Ascending aorta (tissue), 2 donors: ENCODE data around the gene NMUR2. TPM values are rescaled to one million over a fixed set of nuclear protein-coding genes. Genes with fewer than 3 reads are reported as not detected.

ENCODE experiments used
- DNase-seq, 2 donors: peaks; one replicate each; pipeline ENCODE4 v3.0.0-alpha.2; 2019; ENCODE audit warnings: low spot score in 2 of 2
- H3K27ac ChIP-seq, 2 donors: fragments of 200-600 bp; sonication (generic); one replicate each; pipeline ENCODE4 v1.5.1; 2016 to 2017; ENCODE audit warnings: mild to moderate bottlenecking in 1 of 2
- H3K27me3 ChIP-seq: fragments of 200-600 bp; sonication (generic); one replicate; pipeline ENCODE4 v1.5.1; 2017
- H3K36me3 ChIP-seq, 2 donors: fragments of 200-600 bp; sonication (generic); one replicate each; pipeline ENCODE4 v1.5.1; 2016
- H3K4me1 ChIP-seq, 2 donors: fragments of 200-600 bp; sonication (generic); one replicate each; pipeline ENCODE4 v1.5.1; 2016 to 2017; ENCODE audit warnings: mild to moderate bottlenecking in 1 of 2
- H3K4me3 ChIP-seq, 2 donors: fragments of 200-600 bp; sonication (generic); one replicate each; pipeline ENCODE4 v1.5.1; 2016 to 2017; ENCODE audit warnings: mild to moderate bottlenecking in 1 of 2
- H3K9me3 ChIP-seq, 2 donors: fragments of 200-600 bp; sonication (generic); one replicate each; pipeline ENCODE4 v1.5.1; 2016
- CTCF ChIP-seq, 3 experiments: fragments of 200-600 bp in 2 of 3; fragments of 450-650 bp in 1 of 3; sonication (generic) in 2 of 3; IDR thresholded peaks; one replicate each; pipeline ENCODE4 v1.5.1; 2016 to 2019; ENCODE audit warnings: antibody characterized with exemption in 3 of 3, mild to moderate bottlenecking in 1 of 3, moderate library complexity in 1 of 3
- intact Hi-C: fragments of 100-400 bp; cut with DNase I; formaldehyde crosslinking; loops from one replicate; pipeline ENCODE4 v1.15.1; 2023
- total RNA-seq: library from RNA; depleted of rRNA; stranded (reverse); fragments of >200 nt; gene quantifications from one replicate; pipeline ENCODE4 v1.1.0, GENCODE V29; 2016

NMUR2 gene
- total RNA-seq, 1 donor from 2014 or later, result not detected

- Histone ChIP-seq H3K4me3 (no peak overlapping the region), H3K36me3 (no peaks in the 10 kb centered on the region), H3K27ac (no peak overlapping the region), H3K9me3 (no peaks in the 10 kb centered on the region), H3K4me1 (no peaks in the 10 kb centered on the region), H3K27me3 (no peaks in the 10 kb centered on the region)
- intact Hi-C loops, result no loop called here
- DNase-seq, result no peak
- TF ChIP-seq CTCF (IDR thresholded peaks at IDR 0.05), result no peak
Observed at GRCh38 chr5:152425083-152425482, 20.0 kb upstream of the NMUR2 start.

- no peak overlapping the region for H3K4me3 ChIP-seq
- no peaks in the 10 kb centered on the region for H3K4me1 ChIP-seq
- H3K9me3 ChIP-seq, result no peaks in the 10 kb centered on the region
- no peak overlapping the region for H3K27ac ChIP-seq
- DNase-seq, result no peak
- TF ChIP-seq CTCF (IDR thresholded peaks at IDR 0.05), result no peak
- intact Hi-C loops, result no loop called here
- H3K27me3 ChIP-seq, result no peaks in the 10 kb centered on the region
- no peaks in the 10 kb centered on the region for H3K36me3 ChIP-seq
Observed at GRCh38 chr5:152424501-152424900, 19.4 kb upstream of the NMUR2 start.

- no peaks in the 10 kb centered on the region for H3K4me1 ChIP-seq
- DNase-seq, result no peak
- no peak for TF ChIP-seq CTCF (IDR thresholded peaks at IDR 0.05)
- H3K4me3 ChIP-seq, result no peak overlapping the region
- H3K36me3 ChIP-seq, result no peaks in the 10 kb centered on the region
- intact Hi-C loops, result no loop called here
- no peaks in the 10 kb centered on the region for H3K27me3 ChIP-seq
- H3K27ac ChIP-seq, result no peak overlapping the region
- H3K9me3 ChIP-seq, result no peaks in the 10 kb centered on the region
Observed at GRCh38 chr5:152422081-152422480, 17.0 kb upstream of the NMUR2 start.

GRCh38 chr5:152412129-152412528 is 7.0 kb upstream of the NMUR2 start:
- intact Hi-C loops, result no loop called here
- Histone ChIP-seq H3K27me3 (no peaks in the 10 kb centered on the region), H3K27ac (no peak overlapping the region), H3K36me3 (no peaks in the 10 kb centered on the region), H3K9me3 (peaks cover 0 to 5% of the 10 kb centered on the region in 2 donors), H3K4me3 (no peak overlapping the region), H3K4me1 (no peaks in the 10 kb centered on the region)
- DNase-seq, result no peak
- no peak for TF ChIP-seq CTCF (IDR thresholded peaks at IDR 0.05)

GRCh38 chr5:152406082-152406481 is 1.0 kb upstream of the NMUR2 start:
- Histone ChIP-seq H3K4me3 (no peak overlapping the region), H3K9me3 (no peaks in the 10 kb centered on the region), H3K27ac (no peak overlapping the region), H3K36me3 (no peaks in the 10 kb centered on the region), H3K27me3 (no peaks in the 10 kb centered on the region), H3K4me1 (no peaks in the 10 kb centered on the region)
- no peak for TF ChIP-seq CTCF (IDR thresholded peaks at IDR 0.05)
- DNase-seq, result no peak
- intact Hi-C loops, result no loop called here

GRCh38 chr5:152404494-152404893 is 585 bp downstream of the NMUR2 start:
- H3K4me3 ChIP-seq, result no peak overlapping the region
- DNase-seq, result no peak
- no peaks in the 10 kb centered on the region for H3K36me3 ChIP-seq
- no peak for TF ChIP-seq CTCF (IDR thresholded peaks at IDR 0.05)
- no peaks in the 10 kb centered on the region for H3K9me3 ChIP-seq
- intact Hi-C loops, result no loop called here
- H3K27ac ChIP-seq, result no peak overlapping the region
- no peaks in the 10 kb centered on the region for H3K27me3 ChIP-seq
- H3K4me1 ChIP-seq, result no peaks in the 10 kb centered on the region
